T-helper 1 cell (primary cell): ENCODE results near the gene RFX8.
A peak's percentile ranks its signal among the peaks of the same experiment; 100 is the strongest.
"Not testable (repeated sequence)": the region's sequence is repeated elsewhere in the genome, so short reads cannot be mapped to it uniquely, and the experiment has no call there.

Experiments
- DNase-seq, 5 donors: peaks; one replicate each; pipeline ENCODE4 v3.0.0-alpha.2; 2012 to 2020

The RFX8 gene

DNA sequence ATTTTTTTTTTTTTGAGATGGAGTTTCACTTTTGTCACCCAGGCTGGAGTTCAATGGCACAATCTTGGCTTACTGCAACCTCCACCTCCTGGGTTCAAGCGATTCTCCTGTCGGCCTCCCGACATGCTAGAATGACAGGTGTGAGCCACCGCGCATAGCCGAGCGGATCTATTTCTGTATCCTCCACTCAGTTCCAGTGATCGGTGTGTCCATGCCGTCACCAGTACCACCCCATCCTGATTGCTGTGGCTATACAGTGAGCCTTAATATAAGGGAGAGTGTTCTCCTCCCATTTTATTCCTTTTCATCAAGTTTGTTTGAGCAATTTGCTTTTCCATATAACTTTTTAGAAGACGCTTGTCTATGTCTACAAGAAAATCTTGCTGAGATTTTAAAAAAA, 35.2 kb downstream of the RFX8 start:
- no peak for DNase-seq

GRCh38 chr2:101438555-101438954, 36.4 kb downstream of the RFX8 start:
- DNase-seq = not testable (repeated sequence)

- no peak for DNase-seq
These were observed 39.7 kb downstream of the RFX8 start for GRCh38 chr2:101435001-101435862.

DNA sequence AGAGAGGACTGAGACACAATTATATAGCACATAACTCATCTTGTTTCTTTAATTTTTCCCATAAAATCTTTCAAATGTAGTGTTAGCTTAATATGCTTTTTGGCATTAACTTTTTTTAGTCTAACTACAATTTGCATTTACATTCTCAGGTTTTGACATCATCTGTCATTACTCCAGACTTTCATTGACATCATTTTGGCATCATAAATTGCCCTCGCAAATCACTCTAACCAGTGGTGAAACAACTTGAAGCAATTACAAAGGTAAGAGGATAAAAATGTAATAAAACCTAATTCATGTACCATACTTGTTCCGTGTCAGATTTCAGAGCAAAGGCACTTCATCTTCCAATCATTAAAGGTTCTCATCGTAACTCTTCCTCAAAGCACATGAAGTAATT, 41.4 kb downstream of the RFX8 start:
- no peak for DNase-seq

- DNase-seq = no peak
These were observed 42.3 kb downstream of the RFX8 start for GRCh38 chr2:101432411-101433181.

GRCh38 chr2:101431486-101431885, 43.4 kb downstream of the RFX8 start:
- no peak for DNase-seq

GRCh38 chr2:101430156-101430555, 44.8 kb downstream of the RFX8 start:
- no peak for DNase-seq

GRCh38 chr2:101429453-101429852, 45.5 kb downstream of the RFX8 start:
- DNase-seq = no peak

DNA sequence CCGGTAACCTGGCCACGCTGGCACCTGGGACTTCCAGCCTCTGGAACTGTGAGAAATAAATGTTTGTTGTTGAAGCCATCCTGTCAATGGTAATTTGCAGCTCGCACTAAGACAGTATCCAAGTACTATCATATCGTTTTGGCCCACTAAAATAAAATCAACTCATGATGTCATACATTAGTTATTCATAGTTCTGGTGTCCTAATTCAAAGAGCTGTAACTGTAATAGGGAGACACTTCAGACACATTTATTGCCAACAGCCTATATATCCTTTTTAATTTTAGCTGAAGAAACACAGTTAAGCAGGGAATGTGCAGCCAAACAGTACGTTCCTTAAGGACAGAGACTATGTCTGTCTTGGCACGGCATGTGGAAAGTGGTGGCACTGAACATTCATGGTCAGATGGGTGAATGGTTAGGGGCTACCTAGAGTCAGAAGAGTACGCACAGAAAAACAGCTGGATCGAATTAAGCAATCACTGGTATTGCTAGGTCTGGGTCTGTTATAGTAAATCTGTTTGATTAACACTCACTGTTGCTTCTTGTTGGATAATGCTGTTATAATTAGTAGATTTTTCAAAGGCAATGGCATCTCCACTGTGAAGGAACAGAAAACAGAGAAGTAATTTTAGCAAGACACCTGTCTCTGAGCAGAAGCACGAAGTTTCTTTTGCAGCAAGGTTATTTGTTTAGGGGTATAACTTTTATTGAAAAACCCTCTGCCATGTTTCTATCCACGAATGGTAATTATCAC, 46.3 kb downstream of the RFX8 start:
- DNase-seq = no peak

- DNase-seq = no peak
These were observed 47.2 kb downstream of the RFX8 start for GRCh38 chr2:101427743-101428142.

DNA sequence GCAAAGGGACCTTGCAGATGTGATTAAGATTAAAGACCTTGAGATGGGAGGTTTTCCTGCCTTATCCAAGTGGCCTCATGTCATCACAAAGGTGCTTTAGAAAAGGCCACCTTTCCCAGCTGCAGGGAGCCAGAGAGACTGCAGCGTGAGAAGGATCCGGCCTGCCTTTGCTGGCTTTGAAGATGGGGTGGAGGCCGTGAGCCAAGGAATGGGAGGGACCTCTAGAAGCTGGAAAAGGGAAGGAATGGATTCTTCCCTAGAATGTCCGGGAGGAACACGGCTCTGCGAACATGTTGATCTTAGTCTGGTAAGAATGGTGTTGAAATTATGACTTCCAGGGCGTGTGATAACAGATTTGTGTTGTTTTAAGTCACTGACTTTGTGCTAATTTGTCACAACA, 47.7 kb downstream of the RFX8 start:
- DNase-seq = no peak

GRCh38 chr2:101426822-101427221, 48.1 kb downstream of the RFX8 start:
- no peak for DNase-seq

GRCh38 chr2:101420623-101421022, 54.3 kb downstream of the RFX8 start:
- DNase-seq = no peak

GRCh38 chr2:101419096-101419663, 55.7 kb downstream of the RFX8 start:
- DNase-seq = peak in 4 of 5 donors; percentile 29 to 61 (median 54)

GRCh38 chr2:101418460-101419095, 56.3 kb downstream of the RFX8 start:
- DNase-seq = no peak

- no peak for DNase-seq
These were observed 58.3 kb downstream of the RFX8 start for GRCh38 chr2:101416609-101417008.

GRCh38 chr2:101415884-101416283, 59.0 kb downstream of the RFX8 start:
- no peak for DNase-seq

DNA sequence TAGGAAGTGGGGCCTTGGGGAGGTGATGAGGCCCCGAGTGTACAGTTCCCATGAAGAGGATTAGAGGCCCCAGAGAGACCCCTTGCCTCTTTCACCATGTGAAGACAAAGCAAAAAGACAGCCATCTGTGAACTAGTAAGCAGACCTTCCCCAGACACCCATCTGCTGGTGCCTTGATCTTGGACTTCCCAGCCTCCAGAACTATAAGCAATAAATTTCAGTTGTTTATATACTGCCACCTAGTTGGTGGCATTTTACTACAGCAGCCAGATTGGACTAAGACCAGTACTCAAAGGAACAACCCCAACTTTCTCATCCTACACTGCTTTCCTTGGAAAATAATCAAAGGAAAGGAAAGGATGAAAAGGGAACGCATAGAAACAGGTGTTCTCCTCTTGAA, 59.7 kb downstream of the RFX8 start:
- DNase-seq = no peak

GRCh38 chr2:101412092-101412694, 62.7 kb downstream of the RFX8 start:
- no peak for DNase-seq

- DNase-seq = no peak
These were observed 64.2 kb downstream of the RFX8 start for GRCh38 chr2:101410746-101411145.

GRCh38 chr2:101410114-101410513, 64.8 kb downstream of the RFX8 start:
- DNase-seq = no peak

GRCh38 chr2:101409699-101410098, 65.2 kb downstream of the RFX8 start:
- no peak for DNase-seq
